HUES64 (cell line): ENCODE results near the gene PLEKHM2.

Experiments used
- H3K27ac ChIP-seq: 2 replicates; pipeline ENCODE4 v1.7.0; 2013; ENCODE audit warnings: low read depth, low read length, inconsistent platforms
- H3K27me3 ChIP-seq: 2 replicates; pipeline ENCODE4 v1.6.1; 2013; ENCODE audit warnings: mild to moderate bottlenecking, low read length; ENCODE audit not compliant: insufficient read depth
- H3K36me3 ChIP-seq: 2 replicates; pipeline ENCODE4 v1.6.1; 2013; ENCODE audit warnings: mild to moderate bottlenecking, low read length; ENCODE audit not compliant: insufficient read depth
- H3K4me1 ChIP-seq: 2 replicates; pipeline ENCODE4 v1.6.1; 2013; ENCODE audit warnings: mild to moderate bottlenecking, low read length, moderate library complexity; ENCODE audit not compliant: insufficient read depth
- H3K4me3 ChIP-seq: 2 replicates; pipeline ENCODE4 v1.5.1; 2013; ENCODE audit warnings: mild to moderate bottlenecking, low read length, moderate library complexity
- H3K9ac ChIP-seq: 2 replicates; pipeline ENCODE4 v1.6.1; 2013; ENCODE audit warnings: mild to moderate bottlenecking, low read depth, low read length
- H3K9me3 ChIP-seq: 2 replicates; pipeline ENCODE4 v1.6.1; 2013; ENCODE audit warnings: low read depth, low read length; ENCODE audit not compliant: insufficient read depth
- WGBS: fragments of 150-250, 120-280 bp; methylation state at CpG from one replicate; pipeline ENCODE4 v1.1.7; 2013; ENCODE audit warnings: missing lambda C conversion rate; 5-methylcytosine and 5-hydroxymethylcytosine counted together

PLEKHM2 gene

GRCh38 chr1:15702722-15703550 is 18.8 kb downstream of the PLEKHM2 start:
- H3K9me3 ChIP-seq, result no peaks in the 10 kb centered on the region
- H3K9ac ChIP-seq, result no peak overlapping the region
- no peak overlapping the region for H3K27ac ChIP-seq
- no peaks in the 10 kb centered on the region for H3K4me1 ChIP-seq
- H3K27me3 ChIP-seq, result no peaks in the 10 kb centered on the region
- 90% methylated on average over 18 of the region's 19 CpGs for WGBS
- no peak overlapping the region for H3K4me3 ChIP-seq
- no peaks in the 10 kb centered on the region for H3K36me3 ChIP-seq

GRCh38 chr1:15703562-15703961 is 19.4 kb downstream of the PLEKHM2 start:
- H3K27ac ChIP-seq, result no peak overlapping the region
- H3K9ac ChIP-seq, result no peak overlapping the region
- no peaks in the 10 kb centered on the region for H3K36me3 ChIP-seq
- H3K27me3 ChIP-seq, result no peaks in the 10 kb centered on the region
- H3K9me3 ChIP-seq, result no peaks in the 10 kb centered on the region
- 89% methylated on average over 9 of the region's 9 CpGs for WGBS
- no peak overlapping the region for H3K4me3 ChIP-seq
- no peaks in the 10 kb centered on the region for H3K4me1 ChIP-seq

- no peak overlapping the region for H3K9ac ChIP-seq
- WGBS, result 91% methylated on average over 16 of the region's 17 CpGs
- H3K27ac ChIP-seq, result no peak overlapping the region
- H3K4me3 ChIP-seq, result no peak overlapping the region
- H3K9me3 ChIP-seq, result no peaks in the 10 kb centered on the region
- no peaks in the 10 kb centered on the region for H3K36me3 ChIP-seq
- no peaks in the 10 kb centered on the region for H3K27me3 ChIP-seq
- no peaks in the 10 kb centered on the region for H3K4me1 ChIP-seq
Measured at GRCh38 chr1:15704526-15705183, 20.5 kb downstream of the PLEKHM2 start.

GRCh38 chr1:15705184-15705566 is 21.1 kb downstream of the PLEKHM2 start:
- 97% methylated on average over 11 of the region's 11 CpGs for WGBS
- no peaks in the 10 kb centered on the region for H3K9me3 ChIP-seq
- no peak overlapping the region for H3K9ac ChIP-seq

GRCh38 chr1:15706751-15707150 is 22.6 kb downstream of the PLEKHM2 start:
- 90% methylated on average over 7 of the region's 7 CpGs for WGBS
- H3K27me3 ChIP-seq, result no peaks in the 10 kb centered on the region
- H3K9me3 ChIP-seq, result no peaks in the 10 kb centered on the region
- no peak overlapping the region for H3K9ac ChIP-seq
- H3K36me3 ChIP-seq, result no peaks in the 10 kb centered on the region
- no peaks in the 10 kb centered on the region for H3K4me1 ChIP-seq
- H3K27ac ChIP-seq, result no peak overlapping the region
- no peak overlapping the region for H3K4me3 ChIP-seq

More at GRCh38 chr1:15705184-15705566, 21.1 kb downstream of the PLEKHM2 start:
- Histone ChIP-seq H3K27ac (no peak overlapping the region), H3K4me3 (no peak overlapping the region), H3K27me3 (no peaks in the 10 kb centered on the region), H3K36me3 (no peaks in the 10 kb centered on the region), H3K4me1 (no peaks in the 10 kb centered on the region)

- H3K36me3 ChIP-seq, result no peaks in the 10 kb centered on the region
- no peaks in the 10 kb centered on the region for H3K4me1 ChIP-seq
- H3K27me3 ChIP-seq, result no peaks in the 10 kb centered on the region
- H3K27ac ChIP-seq, result no peak overlapping the region
- H3K4me3 ChIP-seq, result no peak overlapping the region
- 96% methylated on average over 8 of the region's 8 CpGs for whole genome bisulfite sequencing
- no peaks in the 10 kb centered on the region for H3K9me3 ChIP-seq
- no peak overlapping the region for H3K9ac ChIP-seq
Measured at GRCh38 chr1:15707239-15707925, 23.3 kb downstream of the PLEKHM2 start.

- no peaks in the 10 kb centered on the region for H3K9me3 ChIP-seq
- no peak overlapping the region for H3K27ac ChIP-seq
- no peaks in the 10 kb centered on the region for H3K27me3 ChIP-seq
- H3K4me3 ChIP-seq, result no peak overlapping the region
- H3K9ac ChIP-seq, result no peak overlapping the region
- no peaks in the 10 kb centered on the region for H3K4me1 ChIP-seq
- no peaks in the 10 kb centered on the region for H3K36me3 ChIP-seq
- 93% methylated on average over 14 of the region's 15 CpGs for WGBS
Measured at GRCh38 chr1:15708486-15709137, 24.5 kb downstream of the PLEKHM2 start.

GRCh38 chr1:15709226-15709625 is 25.1 kb downstream of the PLEKHM2 start:
- 88% methylated on average over 4 of the region's 4 CpGs for WGBS
- Histone ChIP-seq H3K9ac (no peak overlapping the region), H3K4me1 (no peaks in the 10 kb centered on the region), H3K9me3 (no peaks in the 10 kb centered on the region), H3K36me3 (no peaks in the 10 kb centered on the region), H3K4me3 (no peak overlapping the region), H3K27ac (no peak overlapping the region), H3K27me3 (no peaks in the 10 kb centered on the region)

- Histone ChIP-seq H3K4me3 (no peak overlapping the region), H3K9ac (no peak overlapping the region), H3K9me3 (no peaks in the 10 kb centered on the region), H3K4me1 (no peaks in the 10 kb centered on the region), H3K27me3 (no peaks in the 10 kb centered on the region), H3K27ac (no peak overlapping the region), H3K36me3 (peaks cover 15% of the 10 kb centered on the region)
- 91% methylated on average over 4 of the region's 4 CpGs for WGBS
Measured at GRCh38 chr1:15712168-15712567, 28.0 kb downstream of the PLEKHM2 start.

GRCh38 chr1:15714406-15715136 is 30.5 kb downstream of the PLEKHM2 start:
- Histone ChIP-seq H3K4me3 (no peak overlapping the region), H3K9ac (no peak overlapping the region), H3K27ac (no peak overlapping the region), H3K27me3 (no peaks in the 10 kb centered on the region), H3K36me3 (peaks cover 37% of the 10 kb centered on the region), H3K4me1 (no peaks in the 10 kb centered on the region), H3K9me3 (no peaks in the 10 kb centered on the region)
- WGBS, result 95% methylated on average over 4 of the region's 4 CpGs
